BE2C (cell line): ENCODE data around the gene GPR42. TPM values are rescaled to one million over a fixed set of nuclear protein-coding genes. Genes with fewer than 3 reads are reported as not detected.

Experiments used
- DNase-seq: peaks from one replicate; pipeline ENCODE4 v3.0.0-alpha.2; 2020
- H3K27me3 ChIP-seq: fragments of 250-450 bp; sonication (Bioruptor Pico); 2 replicates; pipeline ENCODE4 v1.5.1; 2020; ENCODE audit warnings: mild to moderate bottlenecking
- H3K36me3 ChIP-seq: fragments of 250-450 bp; sonication (Bioruptor Pico); 2 replicates; pipeline ENCODE4 v1.5.1; 2020; ENCODE audit warnings: mild to moderate bottlenecking
- H3K4me1 ChIP-seq: fragments of 250-450 bp; sonication (Bioruptor Pico); 2 replicates; pipeline ENCODE4 v1.5.1; 2020
- H3K4me3 ChIP-seq: 2 replicates; pipeline ENCODE4 v1.5.1; 2011; ENCODE audit warnings: low read depth, low read length
- H3K9me3 ChIP-seq: fragments of 250-450 bp; sonication (Bioruptor Pico); 2 replicates; pipeline ENCODE4 v1.5.1; 2020
- CTCF ChIP-seq: IDR thresholded peaks from 2 replicates; pipeline ENCODE4 v1.5.1; 2012; ENCODE audit warnings: mild to moderate bottlenecking, low read depth, low read length
- polyA plus RNA-seq: library from polyadenylated mRNA; unstranded; fragments of >200 nt; gene quantifications from one replicate; pipeline ENCODE4 v1.2.1, GENCODE V29; 2012; ENCODE audit warnings: low read depth, missing spikeins; ENCODE audit not compliant: insufficient read length, insufficient read depth

Gene GPR42
- polyA plus RNA-seq: 2.6 TPM

- Histone ChIP-seq H3K27me3 (no peaks in the 10 kb centered on the region), H3K4me1 (no peaks in the 10 kb centered on the region), H3K36me3 (no peaks in the 10 kb centered on the region), H3K4me3 (no peak within 1 kb of the TSS), H3K9me3 (no peaks in the 10 kb centered on the region)
- no peak for TF ChIP-seq CTCF
- no peak for DNase-seq
These were observed at the start of gene GPR42 for GRCh38 chr19:35370722-35371121. Gene GPR42, plus strand, starts transcription at chr19:35371068. Its CDS starts 292 bp downstream, at chr19:35371360.

GRCh38 chr19:35321291-35321690 is 49.6 kb upstream of the GPR42 start:
- H3K4me3 ChIP-seq: no peak overlapping the region
- TF ChIP-seq CTCF: no peak
- H3K9me3 ChIP-seq: no peaks in the 10 kb centered on the region; the same call in 1 of the 2 replicates
- no peak for DNase-seq
- H3K4me1 ChIP-seq: no peaks in the 10 kb centered on the region
- no peaks in the 10 kb centered on the region for H3K36me3 ChIP-seq
- peaks cover 3% of the 10 kb centered on the region; the same call in 1 of the 2 replicates for H3K27me3 ChIP-seq

- no peak for TF ChIP-seq CTCF
- no peak for DNase-seq
- H3K4me1 ChIP-seq: no peaks in the 10 kb centered on the region
These were observed 48.9 kb upstream of the GPR42 start for GRCh38 chr19:35322014-35322413.

GRCh38 chr19:35327642-35328041 is 43.2 kb upstream of the GPR42 start:
- Histone ChIP-seq H3K9me3 (no peaks in the 10 kb centered on the region), H3K4me1 (no peaks in the 10 kb centered on the region), H3K27me3 (peaks cover 3% of the 10 kb centered on the region), H3K4me3 (no peak overlapping the region), H3K36me3 (no peaks in the 10 kb centered on the region)
- TF ChIP-seq CTCF: peak; percentile 64
- no peak for DNase-seq

More at GRCh38 chr19:35322014-35322413, 48.9 kb upstream of the GPR42 start:
- Histone ChIP-seq H3K27me3 (peaks cover 3% of the 10 kb centered on the region), H3K9me3 (no peaks in the 10 kb centered on the region; the same call in 1 of the 2 replicates), H3K36me3 (no peaks in the 10 kb centered on the region), H3K4me3 (no peak overlapping the region)

GRCh38 chr19:35328851-35329285 is 42.0 kb upstream of the GPR42 start, which contains the start of gene CD22:
Gene CD22, plus strand, starts transcription at chr19:35329187. Its CDS starts 2,854 bp downstream, at chr19:35332041.
- no peak within 1 kb of the TSS for H3K4me3 ChIP-seq
- TF ChIP-seq CTCF: no peak

GRCh38 chr19:35329323-35329722 is 41.5 kb upstream of the GPR42 start:
- Histone ChIP-seq H3K27me3 (peaks cover 3% of the 10 kb centered on the region), H3K9me3 (no peaks in the 10 kb centered on the region), H3K4me3 (no peak overlapping the region), H3K36me3 (no peaks in the 10 kb centered on the region), H3K4me1 (no peaks in the 10 kb centered on the region)
- DNase-seq: no peak
- no peak for TF ChIP-seq CTCF

More at GRCh38 chr19:35328851-35329285, 42.0 kb upstream of the GPR42 start, which contains the start of gene CD22:
- no peak for DNase-seq
- Histone ChIP-seq H3K9me3 (no peaks in the 10 kb centered on the region), H3K27me3 (peaks cover 3% of the 10 kb centered on the region), H3K4me1 (no peaks in the 10 kb centered on the region), H3K36me3 (no peaks in the 10 kb centered on the region)
